Testis (tissue), 2 donors: Measurements from ENCODE around the gene ORM2.
"Not testable (repeated sequence)": the region's sequence is repeated elsewhere in the genome, so short reads cannot be mapped to it uniquely, and the experiment has no call there.

Source experiments
- CTCF ChIP-seq, 3 experiments: fragments of 450-650 bp in 2 of 3; fragments of 200-600 bp in 1 of 3; sonication (generic) in 1 of 3; IDR thresholded peaks; one replicate each; pipeline ENCODE4 v1.5.1; 2016 to 2019; ENCODE audit warnings: antibody characterized with exemption in 3 of 3, mild to moderate bottlenecking in 2 of 3, moderate library complexity in 1 of 3
- POLR2A ChIP-seq: fragments of 450-650 bp; IDR thresholded peaks from one replicate; pipeline ENCODE4 v1.6.1; 2017; ENCODE audit warnings: antibody characterized with exemption, mild to moderate bottlenecking, moderate library complexity

- TF ChIP-seq POLR2A; CTCF (IDR thresholded peaks at IDR 0.05): not testable (repeated sequence)
Observed at GRCh38 chr9:114322160-114322818, 7.4 kb upstream of the ORM2 start.
